ENCODE results near the gene ZFP37. TPM values are rescaled to one million over a fixed set of nuclear protein-coding genes. Genes with fewer than 3 reads are reported as not detected.

Gene ZFP37
- total RNA-seq, 6 experiments from 2014 or later: 1.8 to 2.6 (median 2.2) TPM

DNA sequence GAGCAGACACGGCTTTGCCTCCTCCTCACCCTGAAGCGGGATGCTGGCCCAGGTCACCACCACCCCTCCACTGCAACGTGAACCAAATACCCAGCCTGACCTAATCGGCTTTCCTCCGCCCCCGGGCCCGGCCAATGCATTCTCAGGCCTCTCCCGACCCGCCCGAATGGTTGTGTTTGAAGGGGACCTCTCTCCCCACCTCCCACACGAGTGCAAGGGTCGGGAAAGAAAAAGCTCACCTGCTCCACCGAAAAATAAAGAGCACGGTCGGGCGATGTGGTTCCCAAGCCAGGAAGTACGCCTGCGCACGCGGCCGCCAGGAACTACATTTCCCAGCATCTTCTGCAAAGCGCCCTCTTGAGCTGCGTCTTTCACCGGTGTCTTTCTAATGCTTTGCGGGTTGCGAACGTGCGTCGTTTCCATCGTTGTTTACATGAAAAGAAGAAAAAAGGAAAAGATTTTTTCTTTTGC, 44.6 kb downstream of the ZFP37 start, which contains the start of gene ZNF883:
ZNF883 (minus strand) TSS at position 282 of the 471 bp plus-strand sequence.
- DNase-seq: peak; percentile 47
- peaks cover 14% of the 10 kb centered on the region for H3K4me1 Mint-ChIP-seq (ENCODE audit: low read depth)
- peak within 1 kb of the TSS; percentile 80 for H3K27ac Mint-ChIP-seq
- peak within 1 kb of the TSS; percentile 95 for H3K4me3 Mint-ChIP-seq
- peak; percentile 30; the same call in 1 of the 2 replicates for TF ChIP-seq CTCF (IDR thresholded peaks at IDR 0.05)
- peaks cover 24% of the 10 kb centered on the region for H3K36me3 Mint-ChIP-seq (ENCODE audit: low read depth)
- peaks cover 53% of the 10 kb centered on the region for H3K9me3 Mint-ChIP-seq
- H3K27me3 Mint-ChIP-seq (ENCODE audit: insufficient read depth): peaks cover 7% of the 10 kb centered on the region; the same call in 1 of the 2 replicates

GRCh38 chr9:113005777-113006176, 50.7 kb downstream of the ZFP37 start:
- H3K27me3 Mint-ChIP-seq (ENCODE audit: insufficient read depth): peaks cover 1% of the 10 kb centered on the region
- peaks cover 57% of the 10 kb centered on the region for H3K36me3 Mint-ChIP-seq (ENCODE audit: low read depth)
- H3K4me1 Mint-ChIP-seq (ENCODE audit: low read depth): no peaks in the 10 kb centered on the region
- no peak for DNase-seq
- no peak overlapping the region for H3K27ac Mint-ChIP-seq
- no peak for TF ChIP-seq CTCF (IDR thresholded peaks at IDR 0.05)
- peaks cover 81% of the 10 kb centered on the region for H3K9me3 Mint-ChIP-seq
- H3K4me3 Mint-ChIP-seq: no peak overlapping the region

DNA sequence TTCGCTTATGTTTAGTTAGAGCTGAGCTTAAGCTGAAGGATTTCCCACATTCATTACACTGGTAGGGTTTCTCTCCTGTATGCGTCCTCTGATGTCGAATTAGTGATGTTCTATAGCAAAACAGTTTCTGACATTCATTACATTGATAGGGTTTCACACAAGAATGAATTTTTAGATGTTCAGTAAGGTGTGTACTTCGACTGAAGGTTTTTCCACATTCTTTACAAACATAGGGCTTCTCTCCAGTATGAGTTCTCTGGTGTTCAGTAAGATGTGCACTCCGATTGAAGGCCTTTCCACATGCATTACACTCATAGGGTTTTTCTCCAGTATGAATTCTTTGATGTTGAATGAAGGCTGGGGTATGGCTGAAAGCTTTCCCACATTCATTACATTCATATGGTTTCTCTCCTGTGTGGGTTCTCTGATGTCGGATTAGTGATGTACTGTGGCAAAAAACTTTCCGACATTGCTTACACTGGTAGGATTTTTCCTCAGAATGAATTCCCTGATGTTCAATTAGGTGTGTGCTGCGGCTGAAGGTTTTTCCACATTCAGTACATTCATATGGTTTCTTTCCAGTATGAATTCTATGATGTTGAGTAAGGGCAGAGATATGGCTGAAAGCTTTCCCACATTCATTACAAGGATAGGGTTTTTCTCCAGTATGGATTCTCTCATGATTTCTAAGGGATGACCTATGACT, 59.1 kb downstream of the ZFP37 start:
- H3K4me3 Mint-ChIP-seq: no peak overlapping the region
- no peak for DNase-seq
- peaks cover 85% of the 10 kb centered on the region for H3K9me3 Mint-ChIP-seq
- H3K36me3 Mint-ChIP-seq (ENCODE audit: low read depth): peaks cover 62% of the 10 kb centered on the region
- peaks cover 2% of the 10 kb centered on the region for H3K27me3 Mint-ChIP-seq (ENCODE audit: insufficient read depth)
- H3K27ac Mint-ChIP-seq: no peak overlapping the region
- H3K4me1 Mint-ChIP-seq (ENCODE audit: low read depth): no peaks in the 10 kb centered on the region
- TF ChIP-seq CTCF (IDR thresholded peaks at IDR 0.05): no peak

Other genes starting within 250 kb of the ZFP37 start
- gene SLC46A2, start 165.8 kb downstream of the ZFP37 start, total RNA-seq (2021; fragmentation: NEBNext Ultra II Directional; extraction: Animal tissue kit (Norgen Biotek cat#: 25700)): not detected
- 1 to 10 TPM; 3.5 to 7.6 (median 6.3) TPM for gene ZNF883, start 44.5 kb downstream of the ZFP37 start, total RNA-seq (2021; fragmentation: NEBNext Ultra II Directional; extraction: Animal tissue kit (Norgen Biotek cat#: 25700))
- gene SLC31A2, start 94.3 kb upstream of the ZFP37 start, total RNA-seq (2021; fragmentation: NEBNext Ultra II Directional; extraction: Animal tissue kit (Norgen Biotek cat#: 25700)): 10 to 100 TPM in 1 of 6 experiments, 1 to 10 TPM in 5; 7.5 to 11.3 (median 9.4) TPM
- 10 to 100 TPM; 25.2 to 29.8 (median 28.0) TPM for gene FKBP15, start 164.6 kb upstream of the ZFP37 start, total RNA-seq (2021; fragmentation: NEBNext Ultra II Directional; extraction: Animal tissue kit (Norgen Biotek cat#: 25700))
- gene SLC31A1, start 164.8 kb upstream of the ZFP37 start, total RNA-seq (2021; fragmentation: NEBNext Ultra II Directional; extraction: Animal tissue kit (Norgen Biotek cat#: 25700)): 10 to 100 TPM; 31.8 to 39.6 (median 36.7) TPM
- 10 to 100 TPM; 27.9 to 37.3 (median 32.9) TPM for gene CDC26, start 218.8 kb upstream of the ZFP37 start, total RNA-seq (2021; fragmentation: NEBNext Ultra II Directional; extraction: Animal tissue kit (Norgen Biotek cat#: 25700))
- gene PRPF4, start 218.9 kb upstream of the ZFP37 start, total RNA-seq (2021; fragmentation: NEBNext Ultra II Directional; extraction: Animal tissue kit (Norgen Biotek cat#: 25700)): 10 to 100 TPM; 24.5 to 32.8 (median 29.4) TPM
- gene RNF183, start 246.7 kb upstream of the ZFP37 start, total RNA-seq (2021; fragmentation: NEBNext Ultra II Directional; extraction: Animal tissue kit (Norgen Biotek cat#: 25700)): not detected

Data from HFFc6 (cell line).